GM12874 (cell line): ENCODE measurements around the gene GP9.

Experiments
- TF ChIP-seq, protein P1 (sequence below): IDR thresholded peaks from 2 replicates; pipeline ENCODE4 v1.5.1; 2011; ENCODE audit warnings: low read depth, mild to moderate bottlenecking, control low read depth, low read length, moderate library complexity; ENCODE audit not compliant: insufficient read depth

Gene GP9

GRCh38 chr3:129023909-129024308, 36.7 kb upstream of the GP9 start:
- TF ChIP-seq, protein P1, sequence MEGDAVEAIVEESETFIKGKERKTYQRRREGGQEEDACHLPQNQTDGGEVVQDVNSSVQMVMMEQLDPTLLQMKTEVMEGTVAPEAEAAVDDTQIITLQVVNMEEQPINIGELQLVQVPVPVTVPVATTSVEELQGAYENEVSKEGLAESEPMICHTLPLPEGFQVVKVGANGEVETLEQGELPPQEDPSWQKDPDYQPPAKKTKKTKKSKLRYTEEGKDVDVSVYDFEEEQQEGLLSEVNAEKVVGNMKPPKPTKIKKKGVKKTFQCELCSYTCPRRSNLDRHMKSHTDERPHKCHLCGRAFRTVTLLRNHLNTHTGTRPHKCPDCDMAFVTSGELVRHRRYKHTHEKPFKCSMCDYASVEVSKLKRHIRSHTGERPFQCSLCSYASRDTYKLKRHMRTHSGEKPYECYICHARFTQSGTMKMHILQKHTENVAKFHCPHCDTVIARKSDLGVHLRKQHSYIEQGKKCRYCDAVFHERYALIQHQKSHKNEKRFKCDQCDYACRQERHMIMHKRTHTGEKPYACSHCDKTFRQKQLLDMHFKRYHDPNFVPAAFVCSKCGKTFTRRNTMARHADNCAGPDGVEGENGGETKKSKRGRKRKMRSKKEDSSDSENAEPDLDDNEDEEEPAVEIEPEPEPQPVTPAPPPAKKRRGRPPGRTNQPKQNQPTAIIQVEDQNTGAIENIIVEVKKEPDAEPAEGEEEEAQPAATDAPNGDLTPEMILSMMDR: no peak

DNA sequence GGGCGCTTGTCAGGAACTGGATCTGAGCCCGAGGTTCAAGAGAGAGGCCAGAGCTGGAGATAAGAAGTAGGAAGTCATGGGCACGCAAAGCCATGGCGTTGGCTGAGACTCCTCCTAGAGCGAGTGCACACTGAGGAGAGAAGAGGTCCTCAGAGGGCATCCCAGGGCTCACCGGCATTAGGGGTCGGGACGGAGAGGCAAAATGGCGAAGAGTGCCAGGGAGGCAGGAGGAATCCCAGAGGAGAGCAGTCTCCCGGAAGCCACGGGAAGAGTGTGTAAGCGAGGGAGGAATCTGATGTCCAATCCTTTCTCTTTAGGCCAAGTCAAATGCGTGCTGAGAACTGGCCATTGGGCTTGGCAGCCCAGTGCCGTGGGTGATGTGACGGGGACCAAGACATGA, 35.5 kb upstream of the GP9 start:
- TF ChIP-seq, protein P1: no peak

- TF ChIP-seq, protein P1: no peak
These were observed 34.7 kb upstream of the GP9 start for GRCh38 chr3:129025691-129026435.

- TF ChIP-seq, protein P1: peak; percentile 75
These were observed 33.6 kb upstream of the GP9 start for GRCh38 chr3:129026728-129027543.

DNA sequence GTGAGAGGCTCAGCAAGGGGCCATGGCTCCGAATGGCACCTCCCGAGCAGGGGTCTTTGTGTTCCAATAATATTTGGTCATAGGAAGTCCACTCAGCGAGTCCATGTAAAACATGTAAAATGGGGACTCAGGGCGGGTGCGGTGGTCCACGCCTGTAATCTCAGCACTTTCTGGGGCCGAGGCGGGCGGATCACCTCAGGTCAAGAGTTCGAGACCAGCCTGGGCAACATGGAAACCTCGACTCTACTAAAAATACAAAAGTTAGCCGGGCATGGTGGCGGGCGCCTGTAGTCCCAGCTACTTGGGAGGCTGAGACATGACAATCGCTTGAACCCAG, 33.1 kb upstream of the GP9 start:
- TF ChIP-seq, protein P1: no peak

GRCh38 chr3:129028866-129029265, 31.7 kb upstream of the GP9 start:
- TF ChIP-seq, protein P1: no peak

DNA sequence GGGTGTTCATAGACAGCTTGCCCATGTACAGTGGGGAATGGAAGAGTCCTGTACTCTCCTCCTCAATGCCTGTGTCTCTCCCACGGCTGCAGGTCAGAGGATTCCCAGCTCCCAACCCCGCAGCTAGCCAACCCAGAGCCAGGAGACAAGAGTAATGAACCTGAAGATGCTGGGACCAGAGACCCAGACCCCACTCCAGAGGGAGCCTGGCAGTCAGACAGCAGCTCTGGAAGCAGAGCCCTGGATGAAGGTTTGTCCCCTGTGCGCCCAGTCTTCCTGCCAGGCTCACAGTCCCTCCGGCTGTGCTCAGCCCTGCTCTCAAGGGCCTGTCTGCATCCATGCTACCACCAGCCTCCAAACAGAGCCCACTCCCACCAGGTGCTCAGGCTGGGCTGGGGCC, 30.0 kb upstream of the GP9 start:
- TF ChIP-seq, protein P1: no peak
